Testis (tissue), 2 donors: ENCODE measurements around the gene RILPL2.

ENCODE experiments used
- CTCF ChIP-seq, 3 experiments: fragments of 450-650 bp in 2 of 3; fragments of 200-600 bp in 1 of 3; sonication (generic) in 1 of 3; IDR thresholded peaks; one replicate each; pipeline ENCODE4 v1.5.1; 2016 to 2019; ENCODE audit warnings: antibody characterized with exemption in 3 of 3, mild to moderate bottlenecking in 2 of 3, moderate library complexity in 1 of 3
- POLR2A ChIP-seq: fragments of 450-650 bp; IDR thresholded peaks from one replicate; pipeline ENCODE4 v1.6.1; 2017; ENCODE audit warnings: antibody characterized with exemption, mild to moderate bottlenecking, moderate library complexity

- TF ChIP-seq CTCF (IDR thresholded peaks at IDR 0.05) (no peak), POLR2A (no peak)
Observed at GRCh38 chr12:123450636-123451035, 14.2 kb upstream of the RILPL2 start.
